HG02678 (cell line): ENCODE data around the gene KRTAP5-8.
"Not testable (repeated sequence)": the region's sequence is repeated elsewhere in the genome, so short reads cannot be mapped to it uniquely, and the experiment has no call there.

Experiments used
- ATAC-seq: cut with Tn5 transposase; IDR thresholded peaks from one replicate; pipeline ENCODE4 v1.9.1; 2021; ENCODE audit warnings: mild to moderate bottlenecking, moderate library complexity; ENCODE audit not compliant: unreplicated experiment

Gene KRTAP5-8

GRCh38 chr11:71505781-71506180 is 32.0 kb upstream of the KRTAP5-8 start:
- no peak for ATAC-seq

GRCh38 chr11:71507102-71507501 is 30.7 kb upstream of the KRTAP5-8 start:
- ATAC-seq: no peak

- no peak for ATAC-seq
Measured at GRCh38 chr11:71518506-71519471, 19.0 kb upstream of the KRTAP5-8 start.

- no peak for ATAC-seq
Measured at GRCh38 chr11:71519546-71519945, 18.3 kb upstream of the KRTAP5-8 start.

- ATAC-seq: no peak
Measured at GRCh38 chr11:71525188-71525937, 12.5 kb upstream of the KRTAP5-8 start.

GRCh38 chr11:71525938-71526495 is 11.8 kb upstream of the KRTAP5-8 start:
- no peak for ATAC-seq

- not testable (repeated sequence) for ATAC-seq
Measured at GRCh38 chr11:71526796-71527575, 10.8 kb upstream of the KRTAP5-8 start, which contains the start of gene KRTAP5-7. KRTAP5-7 (plus strand) TSS chr11:71527267; CDS start chr11:71527301, 34 bp downstream.

- no peak for ATAC-seq
Measured at GRCh38 chr11:71527576-71528210, 10.1 kb upstream of the KRTAP5-8 start.

- no peak for ATAC-seq
Measured at GRCh38 chr11:71530602-71531001, 7.2 kb upstream of the KRTAP5-8 start.

- ATAC-seq: no peak
Measured at GRCh38 chr11:71532036-71532610, 5.7 kb upstream of the KRTAP5-8 start.

GRCh38 chr11:71534711-71535608 is 2.9 kb upstream of the KRTAP5-8 start:
- not testable (repeated sequence) for ATAC-seq

GRCh38 chr11:71535825-71536224 is 2.0 kb upstream of the KRTAP5-8 start:
- no peak for ATAC-seq

GRCh38 chr11:71537537-71537936 is 288 bp upstream of the KRTAP5-8 start:
- no peak for ATAC-seq

- ATAC-seq: no peak
Measured at GRCh38 chr11:71538666-71538990, 803 bp downstream of the KRTAP5-8 start.

GRCh38 chr11:71539017-71539416 is 1.2 kb downstream of the KRTAP5-8 start:
- ATAC-seq: no peak

GRCh38 chr11:71539971-71540370 is 2.1 kb downstream of the KRTAP5-8 start:
- not testable (repeated sequence) for ATAC-seq

GRCh38 chr11:71540521-71541304 is 2.9 kb downstream of the KRTAP5-8 start:
- not testable (repeated sequence) for ATAC-seq

- ATAC-seq: no peak
Measured at GRCh38 chr11:71542382-71542781, 4.6 kb downstream of the KRTAP5-8 start.
